ENCODE data around the gene FBN3.
"Not testable (repeated sequence)": the region's sequence is repeated elsewhere in the genome, so short reads cannot be mapped to it uniquely, and the experiment has no call there.

Gene FBN3

GRCh38 chr19:8034178-8034525, 115.2 kb downstream of the FBN3 start:
- TF ChIP-seq CTCF (conservative IDR thresholded peaks at IDR 0.05) = no peak
- H3K27ac ChIP-seq = no peak overlapping the region

GRCh38 chr19:8033287-8034177, 115.9 kb downstream of the FBN3 start:
- not testable (repeated sequence) for H3K27ac ChIP-seq

GRCh38 chr19:8030960-8031359, 118.4 kb downstream of the FBN3 start:
- no peak overlapping the region for H3K27ac ChIP-seq
- TF ChIP-seq CTCF (conservative IDR thresholded peaks at IDR 0.05) = no peak

- no peak overlapping the region for H3K27ac ChIP-seq
- TF ChIP-seq CTCF (conservative IDR thresholded peaks at IDR 0.05) = no peak
Observed at GRCh38 chr19:8028951-8029491, 120.4 kb downstream of the FBN3 start.

GRCh38 chr19:8025316-8025715, 124.1 kb downstream of the FBN3 start:
- TF ChIP-seq CTCF (conservative IDR thresholded peaks at IDR 0.05) = no peak
- H3K27ac ChIP-seq = no peak overlapping the region

- not testable (repeated sequence) for H3K27ac ChIP-seq
Observed at GRCh38 chr19:8024256-8024655, 125.1 kb downstream of the FBN3 start.

GRCh38 chr19:8023371-8023770, 126.0 kb downstream of the FBN3 start:
- H3K27ac ChIP-seq = no peak overlapping the region

GRCh38 chr19:8022275-8022674, 127.1 kb downstream of the FBN3 start:
- no peak overlapping the region for H3K27ac ChIP-seq
- no peak for TF ChIP-seq CTCF (conservative IDR thresholded peaks at IDR 0.05)

More at GRCh38 chr19:8023371-8023770, 126.0 kb downstream of the FBN3 start:
- no peak for TF ChIP-seq CTCF (conservative IDR thresholded peaks at IDR 0.05)

All from VCaP (cell line).